NCI-H2196 (cell line): ENCODE results near the gene PBRM1.
"Not testable (repeated sequence)": the region's sequence is repeated elsewhere in the genome, so short reads cannot be mapped to it uniquely, and the experiment has no call there.

Source experiments
- DNase-seq: peaks from one replicate; lab custom pipeline; 2025; ENCODE audit not compliant: unreplicated experiment; lab: John Stamatoyannopoulos, UW

Gene PBRM1

GRCh38 chr3:52685709-52686691, at the start of gene PBRM1, which contains the start of gene GNL3:
PBRM1 (minus strand) TSS chr3:52685913.
GNL3 (plus strand) TSS chr3:52686032; CDS start chr3:52686093, 61 bp downstream.
- DNase-seq, result peak; percentile 87

GRCh38 chr3:52733256-52733891, 47.7 kb upstream of the PBRM1 start:
- DNase-seq, result no peak

GRCh38 chr3:52731590-52731989, 45.9 kb upstream of the PBRM1 start:
- DNase-seq, result no peak

GRCh38 chr3:52730681-52731080, 45.0 kb upstream of the PBRM1 start:
- DNase-seq, result no peak

GRCh38 chr3:52728753-52729152, 43.0 kb upstream of the PBRM1 start:
- not testable (repeated sequence) for DNase-seq

- DNase-seq, result no peak
These were observed 38.8 kb upstream of the PBRM1 start for GRCh38 chr3:52724511-52724910.

GRCh38 chr3:52723935-52724334, 38.2 kb upstream of the PBRM1 start:
- DNase-seq, result no peak

- DNase-seq, result no peak
These were observed 36.8 kb upstream of the PBRM1 start for GRCh38 chr3:52722491-52722890.

- no peak for DNase-seq
These were observed 36.0 kb upstream of the PBRM1 start for GRCh38 chr3:52721730-52722008.

GRCh38 chr3:52721002-52721729, 35.5 kb upstream of the PBRM1 start:
- DNase-seq, result no peak

- DNase-seq, result no peak
These were observed 33.9 kb upstream of the PBRM1 start for GRCh38 chr3:52719618-52720017.

- DNase-seq, result no peak
These were observed 30.1 kb upstream of the PBRM1 start for GRCh38 chr3:52715714-52716305.

GRCh38 chr3:52714335-52715302, 28.9 kb upstream of the PBRM1 start:
- DNase-seq, result no peak

GRCh38 chr3:52712291-52713212, 26.8 kb upstream of the PBRM1 start:
- DNase-seq, result no peak

- DNase-seq, result no peak
These were observed 24.8 kb upstream of the PBRM1 start for GRCh38 chr3:52710512-52710911.

- DNase-seq, result no peak
These were observed 21.9 kb upstream of the PBRM1 start for GRCh38 chr3:52707585-52707984.

- peak; percentile 74 for DNase-seq
These were observed 20.3 kb upstream of the PBRM1 start, which contains the start of the genes GLT8D1 and SPCS1 for GRCh38 chr3:52705688-52706686. GLT8D1 (minus strand) TSS chr3:52705791; CDS start chr3:52700460, 5,331 bp downstream. SPCS1 (plus strand) TSS chr3:52706106; CDS start chr3:52706247, 141 bp downstream.

- DNase-seq, result no peak
These were observed 19.6 kb upstream of the PBRM1 start for GRCh38 chr3:52705438-52705687.
